NT2/D1 (cell line): ENCODE results near the gene EPHB2.

Experiments used
- DNase-seq: peaks from one replicate; pipeline ENCODE4 v3.0.0-alpha.2; 2011; ENCODE audit warnings: low read depth, low spot score
- H3K27me3 ChIP-seq: 2 replicates; pipeline ENCODE4 v1.6.0; 2011; ENCODE audit warnings: mild to moderate bottlenecking; ENCODE audit not compliant: insufficient read length, insufficient read depth
- H3K36me3 ChIP-seq: 2 replicates; pipeline ENCODE4 v1.6.1; 2011; ENCODE audit warnings: mild to moderate bottlenecking, low read length, mixed read lengths; ENCODE audit not compliant: insufficient read depth, insufficient read length
- H3K4me1 ChIP-seq: 2 replicates; pipeline ENCODE4 v1.5.1; 2011; ENCODE audit not compliant: insufficient read depth, insufficient read length
- H3K4me3 ChIP-seq: 2 replicates; pipeline ENCODE4 v1.5.1; 2011; ENCODE audit warnings: low read depth; ENCODE audit not compliant: insufficient read length
- H3K9ac ChIP-seq: 2 replicates; pipeline ENCODE4 v1.6.0; 2011; ENCODE audit warnings: low read depth; ENCODE audit not compliant: insufficient read length
- H3K9me3 ChIP-seq: 2 replicates; pipeline ENCODE4 v1.5.1; 2011; ENCODE audit warnings: mild to moderate bottlenecking, low read length; ENCODE audit not compliant: insufficient read depth
- SUZ12 ChIP-seq: IDR thresholded peaks from 2 replicates; pipeline ENCODE4 v1.6.1; 2011; ENCODE audit not compliant: insufficient read length, insufficient read depth; ENCODE audit errors: extremely low read depth
- YY1 ChIP-seq: IDR thresholded peaks from 2 replicates; pipeline ENCODE4 v1.6.1; 2011; ENCODE audit not compliant: insufficient read length, insufficient read depth
- ZNF274 ChIP-seq: IDR thresholded peaks from 2 replicates; pipeline ENCODE4 v1.6.1; 2011; ENCODE audit warnings: mild to moderate bottlenecking, low read depth, low read length

Gene EPHB2

DNA sequence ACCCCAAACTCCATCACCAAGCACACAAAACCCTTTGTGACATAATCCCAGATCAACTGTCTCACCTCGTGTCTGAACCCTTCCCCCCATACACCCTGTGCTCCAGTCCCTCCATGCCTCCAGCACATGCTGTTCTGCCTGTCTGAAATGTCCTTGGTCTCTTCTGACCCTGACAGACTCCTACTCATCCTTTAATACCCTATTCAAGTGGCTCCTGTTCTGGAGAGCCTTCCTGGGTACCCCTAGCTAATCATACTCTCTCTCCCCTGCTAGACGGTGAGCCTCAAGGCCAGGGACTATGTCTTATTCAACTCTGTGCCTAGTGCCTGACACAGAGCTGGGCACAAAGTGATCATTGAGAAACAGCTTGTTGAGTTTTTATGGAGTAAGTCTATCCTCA is 137.1 kb downstream of the EPHB2 start:
- H3K4me3 ChIP-seq: no peak overlapping the region
- DNase-seq: no peak
- no peaks in the 10 kb centered on the region for H3K27me3 ChIP-seq
- TF ChIP-seq SUZ12: no peak
- TF ChIP-seq ZNF274: no peak
- no peak for TF ChIP-seq YY1
- no peaks in the 10 kb centered on the region for H3K36me3 ChIP-seq
- H3K9ac ChIP-seq: no peak overlapping the region
- no peaks in the 10 kb centered on the region for H3K4me1 ChIP-seq
- no peaks in the 10 kb centered on the region for H3K9me3 ChIP-seq

DNA sequence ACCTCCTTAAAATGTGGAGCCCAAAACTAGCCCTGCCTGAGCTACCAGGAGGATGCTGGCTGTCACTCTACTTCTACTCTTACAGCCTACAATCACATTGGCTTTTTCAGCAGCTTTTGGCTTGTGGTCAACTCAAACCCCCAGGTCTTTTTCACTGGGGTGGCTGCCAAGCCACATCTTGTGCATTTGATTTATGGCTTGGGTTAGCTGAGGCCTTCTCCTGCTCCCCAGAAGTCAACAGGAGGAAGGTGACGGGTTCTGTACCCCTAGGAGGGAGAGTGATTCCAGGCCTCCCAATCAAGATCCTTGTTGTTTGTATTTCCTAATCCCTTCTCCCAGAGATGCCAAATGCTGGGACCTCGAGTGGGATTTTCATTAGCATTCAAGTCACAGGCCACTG is 137.8 kb downstream of the EPHB2 start:
- H3K4me3 ChIP-seq: no peak overlapping the region
- no peaks in the 10 kb centered on the region for H3K27me3 ChIP-seq
- no peaks in the 10 kb centered on the region for H3K4me1 ChIP-seq
- no peaks in the 10 kb centered on the region for H3K9me3 ChIP-seq
- no peak for TF ChIP-seq YY1
- TF ChIP-seq ZNF274: no peak
- no peak for TF ChIP-seq SUZ12
- no peak for DNase-seq
- H3K9ac ChIP-seq: no peak overlapping the region
- H3K36me3 ChIP-seq: no peaks in the 10 kb centered on the region

DNA sequence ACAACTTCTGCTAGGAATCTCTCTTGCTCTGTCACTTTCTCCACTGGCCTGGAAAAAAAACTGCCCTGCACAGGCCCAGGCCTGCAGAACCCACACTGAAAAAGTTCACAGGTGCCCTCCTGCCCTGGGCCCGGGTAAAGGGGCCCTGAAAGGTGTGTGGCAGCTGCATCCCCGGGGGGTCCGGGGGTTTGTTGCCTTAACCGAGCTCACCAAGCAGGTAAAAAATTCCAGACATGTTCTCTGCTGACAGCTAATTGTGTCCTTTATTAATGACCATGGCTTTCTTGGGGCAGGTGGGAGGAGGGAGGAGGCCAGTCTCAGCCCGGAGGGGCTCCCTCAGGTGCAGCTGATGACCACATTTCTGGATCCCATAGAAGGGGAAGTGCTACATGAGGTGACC is 139.1 kb downstream of the EPHB2 start:
- no peaks in the 10 kb centered on the region for H3K36me3 ChIP-seq
- H3K9ac ChIP-seq: no peak overlapping the region
- H3K9me3 ChIP-seq: no peaks in the 10 kb centered on the region
- TF ChIP-seq YY1 (no peak), SUZ12 (no peak), ZNF274 (no peak)
- H3K27me3 ChIP-seq: no peaks in the 10 kb centered on the region
- no peak for DNase-seq
- peaks cover 4% of the 10 kb centered on the region for H3K4me1 ChIP-seq
- no peak overlapping the region for H3K4me3 ChIP-seq

- no peak overlapping the region for H3K4me3 ChIP-seq
- DNase-seq: no peak
- H3K4me1 ChIP-seq: peaks cover 4% of the 10 kb centered on the region
- no peak for TF ChIP-seq YY1
- TF ChIP-seq SUZ12: no peak
- no peak for TF ChIP-seq ZNF274
- H3K9ac ChIP-seq: no peak overlapping the region
- H3K27me3 ChIP-seq: no peaks in the 10 kb centered on the region
- H3K36me3 ChIP-seq: no peaks in the 10 kb centered on the region
- no peaks in the 10 kb centered on the region for H3K9me3 ChIP-seq
Measured at GRCh38 chr1:22850281-22850680, 139.6 kb downstream of the EPHB2 start.

- Histone ChIP-seq H3K9ac (no peak overlapping the region), H3K4me1 (peaks cover 4% of the 10 kb centered on the region), H3K9me3 (no peaks in the 10 kb centered on the region), H3K36me3 (no peaks in the 10 kb centered on the region), H3K4me3 (no peak overlapping the region), H3K27me3 (no peaks in the 10 kb centered on the region)
- DNase-seq: no peak
- no peak for TF ChIP-seq YY1
Measured at GRCh38 chr1:22850681-22851080, 140.0 kb downstream of the EPHB2 start.

DNA sequence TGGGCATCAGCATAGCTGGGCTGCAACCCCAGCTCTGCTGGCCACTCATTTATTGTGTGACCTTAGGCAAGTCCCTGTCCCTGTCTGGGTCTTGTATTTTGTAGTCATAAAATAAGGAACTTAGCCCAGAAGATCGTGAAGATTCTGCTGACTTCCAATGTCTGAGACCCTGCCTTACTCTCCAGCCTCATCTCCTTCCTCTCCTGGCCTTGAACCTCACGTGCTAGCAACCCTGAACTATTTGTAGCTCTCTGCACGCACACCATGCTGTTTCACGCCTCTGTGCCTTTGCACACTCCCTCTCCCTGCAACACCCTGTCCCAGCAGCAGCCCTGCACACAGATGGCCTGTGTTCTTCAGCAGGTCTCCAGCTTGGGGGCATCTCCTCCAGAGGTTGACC is 140.9 kb downstream of the EPHB2 start:
- Histone ChIP-seq H3K9ac (no peak overlapping the region), H3K4me1 (peaks cover 4% of the 10 kb centered on the region), H3K27me3 (no peaks in the 10 kb centered on the region)

GRCh38 chr1:22852144-22852655 is 141.6 kb downstream of the EPHB2 start:
- Histone ChIP-seq H3K9me3 (no peaks in the 10 kb centered on the region), H3K4me1 (peaks cover 4% of the 10 kb centered on the region), H3K9ac (no peak overlapping the region), H3K27me3 (no peaks in the 10 kb centered on the region), H3K36me3 (no peaks in the 10 kb centered on the region), H3K4me3 (no peak overlapping the region)
- TF ChIP-seq SUZ12 (no peak), ZNF274 (no peak)
- no peak for DNase-seq

More for the DNA sequence above, 140.9 kb downstream of the EPHB2 start:
- no peaks in the 10 kb centered on the region for H3K9me3 ChIP-seq
- no peak for TF ChIP-seq ZNF274
- TF ChIP-seq YY1: no peak
- TF ChIP-seq SUZ12: no peak
- DNase-seq: no peak
- no peaks in the 10 kb centered on the region for H3K36me3 ChIP-seq
- H3K4me3 ChIP-seq: no peak overlapping the region

DNA sequence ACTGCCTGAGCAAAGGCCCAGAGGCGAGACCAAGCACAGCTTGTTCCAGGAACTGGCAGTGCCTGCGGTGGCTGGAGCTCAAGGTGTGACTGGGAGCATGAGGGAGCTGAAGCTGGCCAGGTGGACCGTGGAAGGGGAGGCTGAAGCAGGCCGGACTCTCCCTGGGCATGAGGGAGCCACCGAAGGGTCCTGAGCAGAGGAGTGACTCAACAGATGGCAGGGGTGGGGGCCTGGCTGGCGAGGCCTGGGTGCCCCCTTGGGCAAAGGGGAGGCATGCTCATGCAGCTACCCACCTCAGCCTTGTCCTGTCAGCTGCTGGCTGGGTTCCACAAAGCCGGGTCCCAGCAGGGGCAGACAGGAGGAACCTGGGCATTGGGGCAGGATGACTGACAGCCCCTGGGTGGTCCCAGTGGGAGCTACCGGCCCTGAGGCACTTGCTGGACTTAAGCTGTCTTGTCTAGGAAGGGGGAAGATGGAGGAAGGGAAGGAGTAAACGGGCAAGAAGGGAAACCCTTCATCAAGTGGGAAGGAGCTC is 143.1 kb downstream of the EPHB2 start:
- no peak for DNase-seq
- Histone ChIP-seq H3K36me3 (no peaks in the 10 kb centered on the region), H3K9me3 (no peaks in the 10 kb centered on the region), H3K4me1 (peaks cover 4% of the 10 kb centered on the region), H3K4me3 (no peak overlapping the region), H3K27me3 (no peaks in the 10 kb centered on the region), H3K9ac (no peak overlapping the region)
- TF ChIP-seq YY1 (no peak), ZNF274 (no peak), SUZ12 (no peak)
